Activated T-cell treated with anti-CD3 and anti-CD28 coated beads for 4 hours (primary cell): ENCODE data around the gene MPV17L2.
"Not testable (repeated sequence)": the region's sequence is repeated elsewhere in the genome, so short reads cannot be mapped to it uniquely, and the experiment has no call there.

Experiments used
- DNase-seq: peaks from one replicate; pipeline ENCODE4 v3.0.0-alpha.2; 2020

The MPV17L2 gene

DNA sequence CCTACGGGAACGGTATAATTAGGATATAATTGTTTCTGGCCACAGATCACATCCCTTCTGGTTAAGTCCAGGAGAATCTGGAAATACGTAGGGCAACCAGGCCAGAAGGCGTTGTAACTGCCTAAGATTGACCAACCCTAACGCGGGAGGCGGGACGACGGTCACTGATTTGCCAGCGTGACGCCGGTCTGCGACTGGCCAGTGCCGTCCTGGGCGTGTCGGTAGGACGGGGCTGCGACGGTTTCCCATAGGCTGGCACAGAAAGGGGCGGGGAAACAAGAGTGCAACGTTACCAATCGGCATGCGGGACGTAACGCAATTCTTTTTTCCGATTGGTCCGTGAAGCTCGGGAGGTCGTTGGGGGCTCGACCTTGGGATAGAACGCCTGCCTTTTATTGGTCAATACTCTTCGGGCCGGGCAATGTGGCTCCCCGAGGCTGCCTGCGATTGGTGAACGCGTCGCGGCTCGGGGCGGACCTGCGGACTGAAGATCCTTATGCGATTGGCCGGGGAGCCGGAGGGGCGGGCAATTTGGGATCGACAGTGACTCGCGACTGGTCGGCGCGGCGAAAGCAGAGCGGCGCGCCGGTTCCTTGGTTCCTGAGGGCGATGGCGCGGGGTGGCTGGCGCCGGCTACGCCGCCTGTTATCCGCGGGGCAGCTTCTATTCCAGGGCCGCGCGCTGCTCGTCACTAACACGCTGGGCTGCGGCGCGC is at the start of gene MPV17L2:
Gene MPV17L2 (plus strand): TSS at position 546 of the 715 bp plus-strand sequence. CDS start 64 bp downstream, at position 610.
- peak; percentile 94 for DNase-seq

DNA sequence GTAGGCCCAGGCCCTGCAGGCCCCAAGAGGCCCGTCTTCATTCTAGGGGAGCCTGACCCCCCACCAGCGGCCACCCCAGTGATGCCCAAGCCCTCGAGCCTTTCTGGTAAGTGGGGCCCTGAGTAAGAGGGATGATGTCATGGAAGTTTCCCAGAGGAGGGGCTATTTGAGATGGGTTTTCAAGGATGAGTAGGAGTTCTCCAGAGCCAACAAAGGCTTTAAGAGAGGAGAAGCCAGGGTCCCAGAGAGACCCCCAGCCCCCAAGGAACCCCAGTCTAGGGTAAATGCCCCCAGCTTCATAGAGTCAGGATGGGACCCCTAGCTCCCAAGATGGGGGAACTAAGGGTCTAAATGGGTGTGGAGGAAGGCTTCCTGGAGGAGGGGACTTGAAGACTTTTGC is 49.1 kb upstream of the MPV17L2 start:
- DNase-seq, result no peak

- no peak for DNase-seq
Observed at GRCh38 chr19:18144361-18144760, 48.7 kb upstream of the MPV17L2 start.

- no peak for DNase-seq
Observed at GRCh38 chr19:18144906-18145305, 48.1 kb upstream of the MPV17L2 start.

GRCh38 chr19:18145391-18145999 is 47.5 kb upstream of the MPV17L2 start:
- DNase-seq, result no peak

DNA sequence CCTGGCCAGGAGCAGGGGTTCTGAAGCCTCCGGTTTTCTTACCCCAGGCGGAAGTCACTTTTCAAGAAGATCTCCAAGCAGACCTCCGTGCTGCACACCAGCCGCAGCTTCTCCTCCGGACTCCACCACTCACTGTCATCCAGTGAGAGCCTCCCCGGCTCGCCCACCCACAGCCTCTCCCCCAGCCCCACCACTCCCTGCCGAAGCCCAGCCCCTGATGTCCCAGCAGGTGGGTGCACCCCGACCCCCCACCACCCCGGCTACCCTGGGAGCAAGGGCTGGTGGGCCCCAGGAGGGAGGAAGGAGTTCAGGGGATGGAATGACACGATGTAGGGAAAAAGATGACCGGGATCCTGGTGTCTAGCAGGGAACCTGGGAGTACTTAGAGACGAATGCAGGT is 45.6 kb upstream of the MPV17L2 start:
- DNase-seq, result no peak

- DNase-seq, result no peak
Observed at GRCh38 chr19:18149596-18149975, 43.4 kb upstream of the MPV17L2 start.

DNA sequence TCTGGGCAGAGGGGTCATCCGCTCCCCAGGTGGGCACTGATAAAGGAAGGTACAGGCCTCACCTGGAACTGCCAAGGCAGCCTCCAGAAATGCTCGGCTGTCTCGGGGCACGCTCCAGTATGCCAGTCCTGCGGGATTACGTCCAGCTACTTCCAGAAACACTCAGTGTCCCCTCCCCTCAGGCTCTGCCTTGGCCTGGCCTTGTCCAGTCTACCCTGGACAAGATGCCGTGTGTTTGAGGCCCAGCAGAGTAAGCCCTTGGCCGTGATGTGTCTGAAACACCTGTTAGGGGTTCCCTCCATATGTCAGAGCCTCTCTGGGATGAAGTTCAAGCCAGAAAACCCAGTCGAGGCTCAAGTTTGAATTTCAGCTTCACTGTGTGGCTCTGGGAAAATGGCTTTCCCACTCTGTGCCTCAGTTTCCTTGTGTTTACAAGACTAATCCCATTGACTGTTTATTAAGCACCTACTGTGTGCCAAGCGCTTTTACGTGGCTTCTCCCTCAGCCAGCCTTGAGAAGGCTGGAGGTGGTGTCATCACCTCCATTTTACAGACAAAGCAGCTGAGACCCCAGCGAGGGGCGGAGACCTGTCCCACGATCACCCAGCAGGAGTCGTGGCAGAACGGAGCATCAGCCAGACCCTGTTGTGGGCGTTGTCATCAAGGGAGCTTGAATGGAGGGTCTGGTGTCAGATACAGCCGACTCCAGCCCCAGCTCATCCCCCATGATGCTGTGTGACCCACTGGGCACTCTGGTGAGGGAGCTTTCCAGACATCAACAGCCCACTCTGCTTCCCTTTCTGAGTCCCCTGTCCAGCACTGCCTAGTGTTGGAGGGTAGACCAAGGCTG is 42.0 kb upstream of the MPV17L2 start:
- DNase-seq, result no peak

GRCh38 chr19:18152442-18152816 is 40.6 kb upstream of the MPV17L2 start:
- DNase-seq, result peak; percentile 92

DNA sequence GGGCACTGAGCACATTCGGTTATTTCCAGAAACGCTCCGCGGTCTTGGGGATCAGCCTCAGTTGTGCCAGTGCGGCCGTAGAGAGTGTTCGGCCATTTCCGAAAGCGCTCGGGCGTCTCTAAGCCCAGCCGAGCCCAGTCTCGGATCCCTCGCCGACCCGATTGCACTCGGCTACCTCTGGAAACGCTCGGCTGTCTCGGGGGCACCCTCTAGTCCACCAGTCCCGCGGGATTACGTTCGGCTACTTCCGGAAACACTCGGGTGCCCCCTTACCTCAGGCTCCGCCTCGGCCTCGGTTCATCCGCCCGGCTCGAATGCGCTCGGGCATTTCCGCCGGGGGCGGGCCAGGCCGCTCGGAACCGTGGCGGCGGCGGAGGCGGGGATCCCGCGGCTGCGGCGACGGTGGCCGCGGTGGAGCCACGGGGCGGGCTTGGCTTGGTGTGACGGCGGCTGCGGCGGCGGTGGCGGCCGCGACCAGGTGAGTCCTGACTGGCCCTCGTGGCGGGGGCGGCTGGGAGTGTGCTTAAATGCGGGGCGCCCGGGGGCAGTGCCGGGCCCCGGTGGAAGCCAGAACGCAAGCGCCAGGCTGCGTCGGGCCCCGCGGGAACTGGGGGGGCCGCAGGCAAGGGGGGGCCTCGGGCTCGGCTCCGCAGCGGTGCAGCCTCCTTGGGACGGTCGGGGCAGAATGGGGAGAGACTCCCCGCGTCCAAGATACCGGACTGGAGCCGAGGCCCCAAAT is 40.0 kb upstream of the MPV17L2 start, which contains the start of gene PIK3R2:
Gene PIK3R2 (plus strand): TSS at position 347 of the 739 bp plus-strand sequence. CDS start 2,717 bp downstream, outside the sequence.
- DNase-seq, result peak; percentile 98

DNA sequence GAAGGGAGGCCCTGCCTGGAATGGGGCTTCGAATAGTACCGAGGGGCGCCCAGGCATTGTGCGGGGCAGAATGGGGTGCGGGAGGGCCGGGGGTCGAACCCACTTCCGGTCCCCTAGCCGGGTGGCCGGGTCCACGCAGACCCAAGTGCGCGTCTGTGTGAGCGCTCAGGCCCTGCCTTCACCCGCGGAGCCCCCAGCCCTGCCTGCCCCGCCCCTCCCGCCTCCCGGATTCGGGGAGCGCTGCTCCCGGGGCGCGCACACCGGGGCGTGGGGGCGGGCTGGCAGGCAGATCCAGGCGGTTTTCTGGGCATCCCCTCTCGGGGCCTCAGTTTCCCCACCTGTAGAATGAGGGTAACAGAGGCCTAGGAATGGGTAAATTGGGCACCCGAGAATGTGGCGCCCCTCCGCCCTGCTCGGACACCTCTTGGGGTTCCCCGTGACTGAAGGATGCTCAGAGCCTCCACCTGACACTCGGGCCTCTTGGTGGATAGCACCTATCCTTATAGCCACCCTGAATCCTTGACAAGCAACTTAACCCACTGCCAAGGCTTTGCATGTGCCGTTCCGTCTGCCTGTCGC is 39.4 kb upstream of the MPV17L2 start:
- no peak for DNase-seq

DNA sequence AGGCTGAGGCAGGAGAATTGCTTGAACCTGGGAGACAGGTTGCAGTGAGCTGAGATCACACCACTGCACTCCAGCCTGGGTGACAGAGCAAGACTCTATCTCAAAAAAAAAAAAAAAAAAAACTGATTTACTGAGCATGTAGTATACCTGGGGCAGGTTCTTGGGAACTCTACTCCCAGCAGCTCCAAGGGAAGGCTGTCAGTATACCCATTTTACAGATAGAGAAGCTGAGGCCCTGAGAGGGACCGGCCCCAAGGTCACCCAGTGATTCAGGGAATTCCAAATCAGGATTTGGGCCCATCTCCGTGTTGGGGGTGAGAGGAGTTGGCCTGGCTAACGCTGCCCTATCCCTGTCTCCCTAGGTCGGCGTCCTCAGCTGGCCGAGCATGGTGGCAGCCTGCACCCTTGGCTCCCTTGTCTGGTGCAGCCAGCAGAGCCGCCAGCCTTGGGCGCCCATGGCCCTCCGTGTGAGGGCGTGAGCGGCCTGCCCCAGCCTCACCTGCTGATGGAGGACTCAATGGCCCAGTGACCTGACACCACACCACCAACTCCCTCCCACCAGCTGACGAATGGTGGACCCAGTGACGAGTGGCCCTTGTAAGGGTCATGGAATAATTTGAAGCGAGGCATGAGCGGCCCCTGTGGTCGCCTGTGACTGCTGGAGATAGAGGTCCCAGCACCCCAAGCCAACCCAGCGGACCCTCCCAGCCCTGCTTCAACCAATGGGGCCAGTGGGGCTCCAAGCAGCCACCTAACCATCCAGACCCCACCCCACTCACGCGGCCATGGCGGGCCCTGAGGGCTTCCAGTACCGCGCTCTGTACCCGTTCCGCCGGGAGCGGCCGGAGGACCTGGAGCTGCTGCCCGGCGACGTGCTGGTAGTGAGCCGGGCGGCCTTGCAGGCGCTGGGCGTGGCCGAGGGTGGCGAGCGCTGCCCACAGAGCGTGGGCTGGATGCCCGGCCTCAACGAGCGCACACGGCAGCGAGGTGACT is 37.6 kb upstream of the MPV17L2 start:
- DNase-seq, result no peak

GRCh38 chr19:18156268-18156667 is 36.8 kb upstream of the MPV17L2 start:
- DNase-seq, result no peak

DNA sequence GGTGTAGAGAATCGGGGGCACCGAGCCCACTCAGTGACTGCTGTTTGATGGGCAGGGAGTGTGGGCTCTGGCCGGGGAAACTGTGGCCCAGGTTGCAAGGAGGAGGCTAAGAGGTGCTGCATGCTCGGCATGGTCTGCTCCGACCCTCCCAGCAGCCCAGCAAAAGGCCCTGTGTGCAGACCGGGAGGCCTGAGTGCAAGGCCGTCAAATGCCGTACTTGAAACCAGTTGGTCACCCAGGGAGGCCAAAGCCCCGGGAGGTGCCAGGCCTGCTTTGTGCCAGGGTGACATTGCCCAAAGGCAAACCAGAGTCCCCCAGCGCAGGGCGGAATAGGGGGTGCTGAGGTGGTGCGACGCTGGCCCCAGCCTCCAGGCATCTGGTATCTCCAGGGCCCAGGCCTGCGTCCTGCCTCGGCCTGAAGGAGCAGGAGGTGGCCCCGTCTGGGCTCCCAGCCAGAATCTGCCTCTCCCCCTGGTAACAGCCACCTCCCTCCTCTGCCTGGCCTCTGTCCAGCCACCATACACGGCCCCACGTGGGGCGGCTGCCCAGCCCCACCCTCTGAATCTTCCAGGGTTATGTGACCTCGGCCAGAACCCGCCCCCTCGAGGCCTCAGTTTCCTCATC is 36.1 kb upstream of the MPV17L2 start:
- DNase-seq, result no peak

GRCh38 chr19:18157465-18158063 is 35.5 kb upstream of the MPV17L2 start:
- DNase-seq, result no peak

- no peak for DNase-seq
Observed at GRCh38 chr19:18158467-18158866, 34.6 kb upstream of the MPV17L2 start.

DNA sequence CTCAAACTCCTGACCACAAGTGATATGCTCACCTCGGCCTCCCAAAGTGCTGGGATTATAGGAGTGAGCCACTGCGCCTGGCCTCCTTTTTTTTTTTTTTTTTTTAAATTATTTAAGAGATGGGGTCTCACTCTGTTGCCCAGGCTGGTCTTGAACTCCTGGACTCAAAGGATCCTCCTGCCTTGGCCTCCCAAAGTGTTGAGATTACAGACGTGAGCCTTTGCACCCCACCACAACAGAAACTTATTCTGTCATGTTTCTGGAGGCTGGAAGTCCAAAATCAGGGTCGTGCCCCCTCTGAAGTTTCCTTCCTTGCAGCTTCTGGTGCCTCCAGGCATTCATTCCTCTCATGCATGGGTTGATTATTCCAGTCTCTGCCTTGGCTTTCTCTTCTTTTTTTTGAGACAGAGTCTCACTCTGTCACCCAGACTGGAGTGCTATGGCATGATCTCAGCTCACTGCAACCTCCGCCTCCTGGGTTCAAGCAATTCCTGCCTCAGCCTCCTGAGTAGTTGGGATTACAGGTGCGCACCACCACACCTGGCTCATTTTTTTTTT is 33.9 kb upstream of the MPV17L2 start:
- not testable (repeated sequence) for DNase-seq

DNA sequence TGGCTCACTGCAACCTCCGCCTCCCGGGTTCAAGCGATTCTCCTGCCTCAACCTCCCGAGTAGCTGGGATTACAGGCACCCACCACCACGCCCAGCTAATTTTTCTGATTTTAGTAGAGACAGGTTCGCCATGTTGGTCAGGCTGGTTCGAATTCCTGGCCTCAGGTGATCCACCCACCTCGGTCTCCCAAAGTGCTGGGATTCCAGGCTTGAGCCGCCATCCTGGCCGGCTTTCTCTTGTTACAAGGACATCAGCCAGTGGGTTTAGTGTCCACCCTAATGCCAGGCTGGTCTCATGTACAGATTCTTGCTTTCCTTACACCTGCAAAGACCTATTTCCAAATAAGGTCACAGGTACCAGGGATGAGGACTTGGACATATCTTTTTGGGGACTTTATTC is 33.2 kb upstream of the MPV17L2 start:
- no peak for DNase-seq

- DNase-seq, result no peak
Observed at GRCh38 chr19:18160493-18160970, 32.5 kb upstream of the MPV17L2 start.
